PFSK-1 (cell line): Measurements from ENCODE around the gene GPR18.

Experiments
- POLR2AphosphoS5 ChIP-seq: IDR thresholded peaks from 2 replicates; pipeline ENCODE4 v1.6.1; 2012; ENCODE audit warnings: low read depth, mild to moderate bottlenecking, control low read depth, low read length, moderate library complexity
- REST ChIP-seq, 2 experiments: IDR thresholded peaks; 2 replicates each; pipeline versions ENCODE4 v1.6.1 to v1.8.0; 2011 to 2012; ENCODE audit warnings: low read depth in 2 of 2, low read length in 2 of 2, control low read depth in 1 of 2, inconsistent platforms in 1 of 2, mild to moderate bottlenecking in 1 of 2, moderate library complexity in 1 of 2; ENCODE audit not compliant: insufficient read depth in 1 of 2
- SIN3A ChIP-seq: IDR thresholded peaks from 2 replicates; pipeline ENCODE4 v1.6.1; 2012; ENCODE audit warnings: mild to moderate bottlenecking, low read length, moderate library complexity, borderline replicate concordance; ENCODE audit not compliant: insufficient read depth
- TAF1 ChIP-seq: IDR thresholded peaks from 2 replicates; pipeline ENCODE4 v1.6.1; 2012; ENCODE audit warnings: low read length, control low read depth, borderline replicate concordance; ENCODE audit not compliant: insufficient read depth

GRCh38 chr13:99297331-99297730 lies 39.2 kb upstream of the GPR18 start:
- TF ChIP-seq REST (IDR thresholded peaks at IDR 0.05; ENCODE audit: insufficient read depth in 1 of 2, low read depth in 2 of 2, low read length in 2 of 2) (no peak), POLR2AphosphoS5 (no peak), TAF1 (no peak), SIN3A (no peak)
